ENCODE measurements around the gene FASTKD1. TPM values are rescaled to one million over a fixed set of nuclear protein-coding genes. Genes with fewer than 3 reads are reported as not detected.
A peak's percentile ranks its signal among the peaks of the same experiment; 100 is the strongest.

The FASTKD1 gene
- total RNA-seq, 1 donor from 2014 or later: 61.5 TPM

GRCh38 chr2:169490834-169491233 lies 82.8 kb downstream of the FASTKD1 start:
- DNase-seq (ENCODE audit: low spot score): no peak
- Mint-ChIP-seq H3K4me1 (ENCODE audit: low read depth) (no peaks in the 10 kb centered on the region), H3K9me3 (no peaks in the 10 kb centered on the region), H3K27me3 (ENCODE audit: low read depth) (no peaks in the 10 kb centered on the region), H3K4me3 (ENCODE audit: low read depth) (no peak overlapping the region), H3K27ac (no peak overlapping the region), H3K36me3 (ENCODE audit: low read depth) (no peaks in the 10 kb centered on the region)
- intact Hi-C loops (cut with micrococcal nuclease): no loop called here

- Mint-ChIP-seq H3K4me3 (ENCODE audit: low read depth) (no peak overlapping the region), H3K4me1 (ENCODE audit: low read depth) (no peaks in the 10 kb centered on the region), H3K9me3 (no peaks in the 10 kb centered on the region), H3K27me3 (ENCODE audit: low read depth) (no peaks in the 10 kb centered on the region), H3K36me3 (ENCODE audit: low read depth) (no peaks in the 10 kb centered on the region), H3K27ac (no peak overlapping the region)
- intact Hi-C loops (cut with micrococcal nuclease): no loop called here
- DNase-seq (ENCODE audit: low spot score): no peak
These were observed 87.2 kb downstream of the FASTKD1 start for GRCh38 chr2:169486487-169486886.

DNA sequence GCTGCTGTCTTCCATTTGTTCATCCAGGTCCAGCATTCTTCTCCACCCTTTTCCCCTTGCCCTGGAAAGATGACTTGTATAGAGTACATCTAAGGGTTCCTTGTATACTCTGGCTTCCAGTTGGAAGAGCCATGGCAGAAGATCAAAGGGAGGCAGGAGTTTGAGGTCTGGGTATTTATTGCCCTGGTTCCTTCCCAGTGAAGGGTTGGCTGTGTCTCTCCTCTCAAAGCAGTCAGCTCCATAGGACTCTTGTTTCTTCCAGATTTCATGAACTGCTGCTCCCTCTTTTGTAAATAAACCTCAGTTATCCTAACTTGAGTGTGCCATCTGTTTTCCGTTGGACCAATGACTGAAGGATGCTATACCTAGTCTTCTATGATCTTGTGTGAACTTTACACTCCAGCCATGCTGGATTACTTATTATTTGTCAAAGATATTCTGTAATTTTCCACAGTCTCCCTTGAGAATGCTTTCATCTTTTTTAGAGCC lies 88.0 kb downstream of the FASTKD1 start:
- Mint-ChIP-seq H3K27me3 (ENCODE audit: low read depth) (no peaks in the 10 kb centered on the region), H3K4me3 (ENCODE audit: low read depth) (no peak overlapping the region), H3K4me1 (ENCODE audit: low read depth) (no peaks in the 10 kb centered on the region), H3K9me3 (no peaks in the 10 kb centered on the region), H3K36me3 (ENCODE audit: low read depth) (no peaks in the 10 kb centered on the region), H3K27ac (no peak overlapping the region)
- no peak for DNase-seq (ENCODE audit: low spot score)
- intact Hi-C loops (cut with micrococcal nuclease): no loop called here

GRCh38 chr2:169480079-169480465 lies 93.6 kb downstream of the FASTKD1 start:
- Mint-ChIP-seq H3K27me3 (ENCODE audit: low read depth) (no peaks in the 10 kb centered on the region), H3K9me3 (no peaks in the 10 kb centered on the region), H3K36me3 (ENCODE audit: low read depth) (no peaks in the 10 kb centered on the region), H3K4me3 (ENCODE audit: low read depth) (peak overlapping the region; percentile 88), H3K27ac (no peak overlapping the region), H3K4me1 (ENCODE audit: low read depth) (peaks cover 12% of the 10 kb centered on the region)
- no peak for DNase-seq (ENCODE audit: low spot score)
- intact Hi-C loops (cut with micrococcal nuclease): no loop called here

Other genes starting within 250 kb of the FASTKD1 start
- 0.09 and 0.46 TPM in 2 replicates for gene LRP2, start 211.3 kb downstream of the FASTKD1 start, total RNA-seq
- 3.2 and 3.3 TPM in 2 replicates for gene BBS5, start 94.4 kb downstream of the FASTKD1 start, total RNA-seq
- gene KLHL41, start 64.2 kb downstream of the FASTKD1 start, total RNA-seq: 0.14 TPM in 1 of 2 replicates, not detected in the other
- gene PPIG, start 10.5 kb upstream of the FASTKD1 start, total RNA-seq: 57.5 and 57.6 TPM in 2 replicates
- gene CFAP210, start 120.5 kb upstream of the FASTKD1 start, total RNA-seq: not detected in 2 replicates
- 3.7 and 4.2 TPM in 2 replicates for gene PHOSPHO2, start 120.6 kb upstream of the FASTKD1 start, total RNA-seq
- 7.6 and 8.3 TPM in 2 replicates for gene KLHL23, start 160.0 kb upstream of the FASTKD1 start, total RNA-seq
- gene SSB, start 225.0 kb upstream of the FASTKD1 start, total RNA-seq: 99.7 and 111 TPM in 2 replicates

Data from activated T-helper 2 cell treated with anti-CD3 and anti-CD28 coated beads, Interferon-gamma antibody, Interleukin-2, Interleukin-4, amounts not matched to agents 10 μg/mL and 5 μg/mL and 100 μg/mL, durations not matched to agents 14 hours and 24 hours and 36 hours (primary cell).